Spleen (tissue), 7 donors: ENCODE data around the gene ZNF71.

Experiments
- CTCF ChIP-seq, 11 experiments: fragments of 200-600 bp in 7 of 11; fragments of 450-650 bp in 4 of 11; sonication (generic) in 4 of 11; IDR thresholded peaks in 8 of 11; conservative IDR thresholded peaks in 3 of 11; 1 replicate in 7 of 11; 2 replicates in 4 of 11; pipeline versions ENCODE4 v1.4.0 to v1.8.0; 2016 to 2021; ENCODE audit warnings: antibody characterized with exemption in 11 of 11, inconsistent platforms in 4 of 11, mild to moderate bottlenecking in 1 of 11
- POLR2AphosphoS5 ChIP-seq, 3 donors: sonication (generic); formaldehyde crosslinking; IDR thresholded peaks; one replicate each; pipeline ENCODE4 v1.5.1; 2017; ENCODE audit warnings: antibody characterized with exemption in 3 of 3
- donor health status: DM: no; HTN: no; CAD: no; lungs with moderate emphysema.
- donor health status: DM: no; HTN: no; CAD: no.
- donor health status: DM: no; HTN: no; CAD: no.

- TF ChIP-seq CTCF (IDR thresholded peaks at IDR 0.05 in 8 of 11, conservative IDR thresholded peaks at IDR 0.05 in 3 of 11) (no peak), POLR2AphosphoS5 (IDR thresholded peaks at IDR 0.05) (no peak)
Observed at GRCh38 chr19:56623006-56623405, 27.9 kb downstream of the ZNF71 start.
